ENCODE data around the gene UBAP1L. TPM values are rescaled to one million over a fixed set of nuclear protein-coding genes. Genes with fewer than 3 reads are reported as not detected.
"Not testable (repeated sequence)": the region's sequence is repeated elsewhere in the genome, so short reads cannot be mapped to it uniquely, and the experiment has no call there.

Gene UBAP1L
- total and polyA plus RNA-seq, 2 experiments from 2014 or later, result 1.8 to 2.5 TPM

DNA sequence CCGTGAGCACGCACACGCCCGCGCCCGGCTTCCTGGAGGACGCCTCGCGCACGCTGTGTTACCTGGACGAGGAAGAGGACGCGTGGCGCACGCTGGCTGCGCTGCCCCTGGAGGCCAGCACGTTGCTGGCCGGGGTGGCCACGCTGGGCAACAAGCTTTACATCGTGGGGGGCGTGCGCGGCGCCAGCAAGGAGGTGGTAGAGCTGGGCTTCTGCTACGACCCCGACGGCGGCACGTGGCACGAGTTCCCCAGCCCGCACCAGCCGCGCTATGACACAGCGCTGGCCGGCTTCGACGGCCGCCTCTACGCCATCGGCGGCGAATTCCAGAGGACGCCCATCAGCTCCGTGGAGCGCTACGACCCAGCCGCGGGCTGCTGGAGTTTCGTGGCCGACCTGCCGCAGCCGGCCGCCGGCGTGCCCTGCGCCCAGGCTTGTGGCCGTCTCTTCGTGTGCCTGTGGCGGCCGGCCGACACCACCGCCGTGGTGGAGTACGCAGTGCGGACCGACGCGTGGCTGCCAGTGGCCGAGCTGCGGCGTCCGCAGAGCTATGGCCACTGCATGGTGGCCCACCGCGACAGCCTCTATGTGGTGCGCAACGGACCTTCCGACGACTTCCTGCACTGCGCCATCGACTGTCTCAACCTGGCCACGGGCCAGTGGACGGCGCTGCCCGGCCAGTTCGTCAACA lies 37.6 kb downstream of the UBAP1L start:
- WGBS (ENCODE audit: low lambda C conversion rate, missing lambda C conversion rate), result 91% methylated on average over 61 of the region's 85 CpGs
- Histone ChIP-seq H3K36me3 (replicated peaks; ENCODE audit: insufficient read depth, low read depth) (no peaks in the 10 kb centered on the region), H3K4me1 (ENCODE audit: insufficient read depth) (peaks cover 7% of the 10 kb centered on the region), H3K4me2 (no peak overlapping the region), H3K79me2 (no peaks in the 10 kb centered on the region), H3K4me3 (no peak overlapping the region), H3K9me3 (ENCODE audit: low read depth) (no peaks in the 10 kb centered on the region), H4K20me1 (ENCODE audit: insufficient read depth, poor library complexity, severe bottlenecking) (no peaks in the 10 kb centered on the region), H2AFZ (no peak overlapping the region), H3K27ac (no peak overlapping the region), H3K27me3 (no peaks in the 10 kb centered on the region), H3K9me2 (replicated peaks; ENCODE audit: insufficient read depth) (no peaks in the 10 kb centered on the region)
- DNase-seq (ENCODE audit: low spot score), result no peak
- TF ChIP-seq EZH2 (IDR thresholded peaks at IDR 0.05; ENCODE audit: borderline replicate concordance) (no peak), EZH2phosphoT487 (IDR thresholded peaks at IDR 0.05; ENCODE audit: low read depth, severe bottlenecking, unreplicated experiment) (no peak)
- TF ChIP-seq, protein P1, sequence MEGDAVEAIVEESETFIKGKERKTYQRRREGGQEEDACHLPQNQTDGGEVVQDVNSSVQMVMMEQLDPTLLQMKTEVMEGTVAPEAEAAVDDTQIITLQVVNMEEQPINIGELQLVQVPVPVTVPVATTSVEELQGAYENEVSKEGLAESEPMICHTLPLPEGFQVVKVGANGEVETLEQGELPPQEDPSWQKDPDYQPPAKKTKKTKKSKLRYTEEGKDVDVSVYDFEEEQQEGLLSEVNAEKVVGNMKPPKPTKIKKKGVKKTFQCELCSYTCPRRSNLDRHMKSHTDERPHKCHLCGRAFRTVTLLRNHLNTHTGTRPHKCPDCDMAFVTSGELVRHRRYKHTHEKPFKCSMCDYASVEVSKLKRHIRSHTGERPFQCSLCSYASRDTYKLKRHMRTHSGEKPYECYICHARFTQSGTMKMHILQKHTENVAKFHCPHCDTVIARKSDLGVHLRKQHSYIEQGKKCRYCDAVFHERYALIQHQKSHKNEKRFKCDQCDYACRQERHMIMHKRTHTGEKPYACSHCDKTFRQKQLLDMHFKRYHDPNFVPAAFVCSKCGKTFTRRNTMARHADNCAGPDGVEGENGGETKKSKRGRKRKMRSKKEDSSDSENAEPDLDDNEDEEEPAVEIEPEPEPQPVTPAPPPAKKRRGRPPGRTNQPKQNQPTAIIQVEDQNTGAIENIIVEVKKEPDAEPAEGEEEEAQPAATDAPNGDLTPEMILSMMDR (IDR thresholded peaks at IDR 0.05; ENCODE audit: poor library complexity), result no peak

DNA sequence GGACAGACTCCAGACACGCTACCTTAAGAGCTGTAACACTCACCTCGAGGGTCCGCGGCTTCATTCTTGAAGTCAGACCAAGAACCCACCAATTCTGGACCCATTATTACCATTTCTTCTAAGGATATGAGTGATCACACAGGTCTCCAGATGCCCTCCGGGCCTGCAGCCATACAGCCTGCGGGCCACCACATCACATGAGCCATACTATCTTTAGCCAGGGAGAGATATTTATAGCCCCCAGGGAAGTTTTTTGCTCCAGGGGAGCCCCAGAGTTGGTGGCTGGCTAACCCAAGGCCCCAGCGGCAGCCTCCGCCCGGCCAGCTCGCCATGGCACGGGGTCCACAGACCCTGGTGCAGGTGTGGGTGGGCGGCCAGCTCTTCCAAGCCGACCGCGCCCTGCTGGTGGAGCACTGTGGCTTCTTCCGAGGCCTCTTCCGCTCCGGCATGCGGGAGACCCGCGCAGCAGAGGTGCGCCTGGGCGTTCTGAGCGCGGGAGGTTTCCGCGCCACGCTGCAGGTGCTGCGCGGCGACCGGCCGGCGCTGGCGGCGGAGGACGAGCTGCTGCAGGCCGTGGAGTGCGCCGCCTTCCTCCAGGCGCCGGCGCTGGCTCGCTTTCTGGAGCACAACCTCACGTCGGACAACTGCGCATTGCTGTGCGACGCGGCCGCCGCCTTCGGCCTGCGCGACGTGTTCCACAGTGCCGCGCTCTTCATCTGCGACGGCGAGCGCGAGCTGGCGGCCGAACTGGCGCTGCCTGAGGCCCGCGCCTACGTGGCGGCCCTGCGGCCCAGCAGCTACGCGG lies 38.3 kb downstream of the UBAP1L start, which contains the start of gene KBTBD13:
Gene KBTBD13 (plus strand): TSS at position 261 of the 805 bp plus-strand sequence. CDS start 70 bp downstream, at position 331.
- H3K27ac ChIP-seq, result no peak within 1 kb of the TSS
- DNase-seq (ENCODE audit: low spot score), result no peak
- H3K27me3 ChIP-seq, result no peaks in the 10 kb centered on the region
- H3K9me3 ChIP-seq (ENCODE audit: low read depth), result no peaks in the 10 kb centered on the region
- TF ChIP-seq EZH2phosphoT487 (IDR thresholded peaks at IDR 0.05; ENCODE audit: low read depth, severe bottlenecking, unreplicated experiment), result no peak
- TF ChIP-seq, protein P1 (IDR thresholded peaks at IDR 0.05; ENCODE audit: poor library complexity), result no peak
- no peak for TF ChIP-seq EZH2 (IDR thresholded peaks at IDR 0.05; ENCODE audit: borderline replicate concordance)
- no peak within 1 kb of the TSS for H2AFZ ChIP-seq
- no peaks in the 10 kb centered on the region for H3K9me2 ChIP-seq (replicated peaks; ENCODE audit: insufficient read depth)
- peaks cover 4% of the 10 kb centered on the region for H3K4me1 ChIP-seq (ENCODE audit: insufficient read depth)
- WGBS (ENCODE audit: low lambda C conversion rate, missing lambda C conversion rate), result 98% methylated on average over 55 of the region's 73 CpGs
- H3K79me2 ChIP-seq, result no peaks in the 10 kb centered on the region
- H3K4me3 ChIP-seq, result no peak within 1 kb of the TSS
- H3K36me3 ChIP-seq (replicated peaks; ENCODE audit: insufficient read depth, low read depth), result no peaks in the 10 kb centered on the region
- H4K20me1 ChIP-seq (ENCODE audit: insufficient read depth, poor library complexity, severe bottlenecking), result no peaks in the 10 kb centered on the region
- H3K4me2 ChIP-seq, result no peak within 1 kb of the TSS

- H3K9me3 ChIP-seq (ENCODE audit: low read depth); H4K20me1 ChIP-seq (ENCODE audit: insufficient read depth, poor library complexity, severe bottlenecking); H3K36me3 ChIP-seq (replicated peaks; ENCODE audit: insufficient read depth, low read depth); H3K4me2 ChIP-seq; H2AFZ ChIP-seq; H3K27me3 ChIP-seq; H3K4me1 ChIP-seq (ENCODE audit: insufficient read depth); H3K79me2 ChIP-seq; H3K4me3 ChIP-seq; DNase-seq (ENCODE audit: low spot score); H3K27ac ChIP-seq; H3K9me2 ChIP-seq (replicated peaks; ENCODE audit: insufficient read depth): not testable (repeated sequence)
- WGBS (ENCODE audit: low lambda C conversion rate, missing lambda C conversion rate), result 68% methylated on average over 12 of the region's 12 CpGs
Measured at GRCh38 chr15:65075607-65076395, 39.2 kb downstream of the UBAP1L start.

DNA sequence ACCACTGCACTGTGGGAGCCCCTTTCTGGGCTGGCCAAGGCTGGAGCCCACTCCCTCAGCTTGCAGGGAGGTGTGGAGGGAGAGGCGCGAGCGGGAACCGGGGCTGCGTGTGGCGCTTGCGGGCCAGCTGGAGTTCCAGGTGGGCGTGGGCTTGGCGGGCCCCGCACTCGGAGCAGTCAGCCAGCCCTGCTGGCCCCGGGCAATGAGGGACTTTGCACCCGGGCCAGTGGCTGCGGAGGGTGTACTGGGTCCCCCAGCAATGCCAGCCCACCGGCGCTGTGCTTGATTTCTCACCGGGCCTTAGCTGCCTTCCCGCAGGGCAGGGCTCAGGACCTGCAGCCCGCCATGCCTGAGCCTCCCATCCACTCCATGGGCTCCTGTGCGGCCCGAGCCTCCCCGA lies 40.1 kb downstream of the UBAP1L start:
- not testable (repeated sequence) for H3K27me3 ChIP-seq; DNase-seq (ENCODE audit: low spot score); H3K4me3 ChIP-seq; H3K9me3 ChIP-seq (ENCODE audit: low read depth); H3K4me1 ChIP-seq (ENCODE audit: insufficient read depth); H3K27ac ChIP-seq; H4K20me1 ChIP-seq (ENCODE audit: insufficient read depth, poor library complexity, severe bottlenecking); H3K9me2 ChIP-seq (replicated peaks; ENCODE audit: insufficient read depth); H2AFZ ChIP-seq; H3K4me2 ChIP-seq; H3K79me2 ChIP-seq; H3K36me3 ChIP-seq (replicated peaks; ENCODE audit: insufficient read depth, low read depth)
- WGBS (ENCODE audit: low lambda C conversion rate, missing lambda C conversion rate), result 98% methylated on average over 19 of the region's 22 CpGs

Data from hepatocyte (in vitro differentiated cells).